HG03354 (cell line): Measurements from ENCODE around the gene GHRHR.

Source experiments
- ATAC-seq: cut with Tn5 transposase; IDR thresholded peaks from one replicate; pipeline ENCODE4 v1.9.1; 2021; ENCODE audit warnings: mild to moderate bottlenecking; ENCODE audit not compliant: unreplicated experiment, poor library complexity, severe bottlenecking

GHRHR gene

GRCh38 chr7:30956704-30957103 is 7.0 kb upstream of the GHRHR start:
- ATAC-seq = no peak

- no peak for ATAC-seq
These were observed 1.6 kb downstream of the GHRHR start for GRCh38 chr7:30965372-30965771.

- ATAC-seq = no peak
These were observed 2.1 kb downstream of the GHRHR start for GRCh38 chr7:30965883-30966282.

GRCh38 chr7:30968294-30968693 is 4.5 kb downstream of the GHRHR start:
- peak; percentile 50 for ATAC-seq

GRCh38 chr7:30968747-30969603 is 5.2 kb downstream of the GHRHR start:
- ATAC-seq = peak; percentile 21

- ATAC-seq = no peak
These were observed 5.8 kb downstream of the GHRHR start for GRCh38 chr7:30969604-30969970.

- ATAC-seq = no peak
These were observed 6.3 kb downstream of the GHRHR start for GRCh38 chr7:30970074-30970473.

- ATAC-seq = peak; percentile 36
These were observed 6.9 kb downstream of the GHRHR start for GRCh38 chr7:30970594-30971094.

GRCh38 chr7:30971440-30971839 is 7.7 kb downstream of the GHRHR start:
- no peak for ATAC-seq

GRCh38 chr7:30971840-30972563 is 8.2 kb downstream of the GHRHR start:
- no peak for ATAC-seq

GRCh38 chr7:30973292-30973691 is 9.5 kb downstream of the GHRHR start:
- ATAC-seq = no peak

GRCh38 chr7:30973791-30974604 is 10.2 kb downstream of the GHRHR start:
- ATAC-seq = no peak

GRCh38 chr7:30974605-30975255 is 11.0 kb downstream of the GHRHR start:
- peak; percentile 93 for ATAC-seq

- peak; percentile 49 for ATAC-seq
These were observed 11.6 kb downstream of the GHRHR start for GRCh38 chr7:30975256-30975899.

- no peak for ATAC-seq
These were observed 12.6 kb downstream of the GHRHR start for GRCh38 chr7:30976381-30976780.

- ATAC-seq = no peak
These were observed 13.5 kb downstream of the GHRHR start for GRCh38 chr7:30977222-30977621.

- no peak for ATAC-seq
These were observed 14.3 kb downstream of the GHRHR start for GRCh38 chr7:30977896-30978564.

GRCh38 chr7:30979027-30979426 is 15.3 kb downstream of the GHRHR start:
- no peak for ATAC-seq

- no peak for ATAC-seq
These were observed 16.4 kb downstream of the GHRHR start for GRCh38 chr7:30980194-30980593.
